Mammary epithelial cell (primary cell): ENCODE data around the gene MESP1.

Source experiments
- EZH2 ChIP-seq: IDR thresholded peaks from 2 replicates; pipeline ENCODE4 v1.6.1; 2012; ENCODE audit warnings: low read length, inconsistent platforms, borderline replicate concordance
- TF ChIP-seq, protein P1 (sequence below), 2 donors: IDR thresholded peaks in 1 of 2; conservative IDR thresholded peaks in 1 of 2; 2 replicates each; pipeline ENCODE4 v1.5.1; 2011 to 2012; ENCODE audit warnings: inconsistent platforms in 2 of 2, low read length in 2 of 2, mild to moderate bottlenecking in 2 of 2, control low read depth in 1 of 2, low read depth in 1 of 2; ENCODE audit not compliant: insufficient read depth in 1 of 2; ENCODE audit errors: extremely low read depth in 1 of 2

DNA sequence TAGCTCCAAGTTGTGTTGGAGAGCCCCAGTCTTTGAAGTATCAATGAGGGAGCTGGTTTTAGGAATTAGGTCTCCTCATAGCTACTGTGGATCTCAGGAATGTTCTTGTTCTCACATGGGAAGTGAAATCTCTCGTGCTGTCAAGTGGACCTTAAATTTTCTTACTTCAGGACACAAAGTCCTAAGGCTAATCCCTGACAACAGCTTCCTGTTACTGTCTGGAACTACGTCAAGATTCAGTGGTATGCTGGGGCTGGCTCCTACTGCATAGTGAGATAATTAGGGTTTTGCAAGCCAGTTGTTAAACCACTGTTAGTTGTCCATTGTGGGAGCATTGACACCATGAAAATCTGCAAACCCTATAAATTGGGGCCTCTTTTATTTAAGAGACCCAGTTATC, 22.8 kb downstream of the MESP1 start:
- TF ChIP-seq, protein P1, sequence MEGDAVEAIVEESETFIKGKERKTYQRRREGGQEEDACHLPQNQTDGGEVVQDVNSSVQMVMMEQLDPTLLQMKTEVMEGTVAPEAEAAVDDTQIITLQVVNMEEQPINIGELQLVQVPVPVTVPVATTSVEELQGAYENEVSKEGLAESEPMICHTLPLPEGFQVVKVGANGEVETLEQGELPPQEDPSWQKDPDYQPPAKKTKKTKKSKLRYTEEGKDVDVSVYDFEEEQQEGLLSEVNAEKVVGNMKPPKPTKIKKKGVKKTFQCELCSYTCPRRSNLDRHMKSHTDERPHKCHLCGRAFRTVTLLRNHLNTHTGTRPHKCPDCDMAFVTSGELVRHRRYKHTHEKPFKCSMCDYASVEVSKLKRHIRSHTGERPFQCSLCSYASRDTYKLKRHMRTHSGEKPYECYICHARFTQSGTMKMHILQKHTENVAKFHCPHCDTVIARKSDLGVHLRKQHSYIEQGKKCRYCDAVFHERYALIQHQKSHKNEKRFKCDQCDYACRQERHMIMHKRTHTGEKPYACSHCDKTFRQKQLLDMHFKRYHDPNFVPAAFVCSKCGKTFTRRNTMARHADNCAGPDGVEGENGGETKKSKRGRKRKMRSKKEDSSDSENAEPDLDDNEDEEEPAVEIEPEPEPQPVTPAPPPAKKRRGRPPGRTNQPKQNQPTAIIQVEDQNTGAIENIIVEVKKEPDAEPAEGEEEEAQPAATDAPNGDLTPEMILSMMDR (conservative IDR thresholded peaks at IDR 0.05 in 1 of 2, IDR thresholded peaks at IDR 0.05 in 1 of 2; ENCODE audit: extremely low read depth in 1 of 2, insufficient read depth in 1 of 2, low read depth in 1 of 2, low read length in 2 of 2), result no peak
- no peak for TF ChIP-seq EZH2
